Astrocyte of the spinal cord (primary cell): ENCODE results near the gene APBB2.

ENCODE experiments used
- DNase-seq: peaks from one replicate; pipeline ENCODE4 v3.0.0; 2011; ENCODE audit warnings: low read depth, low spot score
- H3K4me3 ChIP-seq: 2 replicates; pipeline ENCODE4 v1.5.1; 2011; ENCODE audit warnings: low read depth, mild to moderate bottlenecking, low read length, moderate library complexity
- CTCF ChIP-seq: IDR thresholded peaks from 2 replicates; pipeline ENCODE4 v1.5.1; 2012; ENCODE audit warnings: low read depth, mild to moderate bottlenecking, low read length, inconsistent platforms
- in situ Hi-C: cut with HindIII; loops from 2 replicates; pipeline ENCODE4 v1.10.0; 2017; ENCODE audit warnings: low sequenced_read_pairs

APBB2 gene

GRCh38 chr4:40763228-40763716, 451.1 kb downstream of the APBB2 start:
- DNase-seq, result peak; percentile 48
- in situ Hi-C loops, result no loop called here
- TF ChIP-seq CTCF, result no peak
- no peak overlapping the region for H3K4me3 ChIP-seq
